Fibroblast of lung (primary cell): ENCODE data around the gene YKT6. TPM values are rescaled to one million over a fixed set of nuclear protein-coding genes. Genes with fewer than 3 reads are reported as not detected.

ENCODE experiments used
- DNase-seq, 2 donors: peaks; one replicate each; pipeline versions ENCODE4 v3.0.0 to v3.0.0-alpha.2; 2010; ENCODE audit warnings: low read depth in 2 of 2
- H2AFZ ChIP-seq: 2 replicates; pipeline ENCODE4 v1.5.1; 2012; ENCODE audit warnings: low read length, control low read depth, inconsistent platforms
- H3K27ac ChIP-seq: 2 replicates; pipeline ENCODE4 v1.5.1; 2011; ENCODE audit warnings: low read length, control low read depth; ENCODE audit not compliant: insufficient read depth
- H3K27me3 ChIP-seq: 2 replicates; pipeline ENCODE4 v1.5.1; 2011; ENCODE audit warnings: mild to moderate bottlenecking, low read length; ENCODE audit not compliant: control insufficient read depth, insufficient read depth
- H3K36me3 ChIP-seq: 2 replicates; pipeline ENCODE4 v1.5.1; 2011; ENCODE audit warnings: low read length; ENCODE audit not compliant: control insufficient read depth, insufficient read depth
- H3K4me1 ChIP-seq: 2 replicates; pipeline ENCODE4 v1.5.1; 2011; ENCODE audit warnings: low read length; ENCODE audit not compliant: control insufficient read depth, insufficient read depth; ENCODE audit errors: extremely low read depth
- H3K4me2 ChIP-seq: 2 replicates; pipeline ENCODE4 v1.5.1; 2011; ENCODE audit warnings: low read length, control low read depth; ENCODE audit not compliant: insufficient read depth; ENCODE audit errors: extremely low read depth
- H3K4me3 ChIP-seq, 4 experiments: fragments of 200-600 bp in 1 of 4; sonication (generic) in 1 of 4; replicated peaks in 1 of 4; 2 replicates each; pipeline ENCODE4 v1.5.1; 2011 to 2016; ENCODE audit warnings: low read length in 4 of 4, low read depth in 3 of 4, mild to moderate bottlenecking in 3 of 4, control low read depth in 2 of 4, inconsistent platforms in 1 of 4, mixed read lengths in 1 of 4; ENCODE audit not compliant: insufficient read depth in 1 of 4; ENCODE audit errors: control extremely low read depth in 1 of 4
- H3K79me2 ChIP-seq: 2 replicates; pipeline ENCODE4 v1.5.1; 2012; ENCODE audit warnings: mild to moderate bottlenecking, low read length, inconsistent platforms; ENCODE audit not compliant: control insufficient read depth, insufficient read depth
- H3K9ac ChIP-seq: 2 replicates; pipeline ENCODE4 v1.5.1; 2011; ENCODE audit warnings: mild to moderate bottlenecking, low read length, control low read depth; ENCODE audit not compliant: insufficient read depth
- H3K9me3 ChIP-seq: 2 replicates; pipeline ENCODE4 v1.5.1; 2012; ENCODE audit warnings: low read depth, low read length; ENCODE audit not compliant: control insufficient read depth, insufficient read depth
- H4K20me1 ChIP-seq: 2 replicates; pipeline ENCODE4 v1.5.1; 2011; ENCODE audit warnings: low read length; ENCODE audit not compliant: control insufficient read depth, insufficient read depth; ENCODE audit errors: extremely low read depth
- CTCF ChIP-seq, 2 donors: IDR thresholded peaks in 1 of 2; conservative IDR thresholded peaks in 1 of 2; 1 replicate in 1 of 2; 2 replicates in 1 of 2; pipeline ENCODE4 v1.5.1; 2011 to 2012; ENCODE audit warnings: low read length in 2 of 2, control low read depth in 1 of 2, inconsistent platforms in 1 of 2, low read depth in 1 of 2, mild to moderate bottlenecking in 1 of 2
- EZH2 ChIP-seq: IDR thresholded peaks from 2 replicates; pipeline ENCODE4 v1.5.1; 2012; ENCODE audit warnings: low read length, control low read depth, mild to moderate bottlenecking; ENCODE audit errors: missing control alignments
- polyA plus RNA-seq, 2 donors: library from polyadenylated mRNA; depleted of rRNA in 1 of 2; stranded (reverse) in 1 of 2; unstranded in 1 of 2; fragments of >200 nt; gene quantifications; 2 replicates each; pipeline ENCODE4 v1.2.1, GENCODE V29; 2011 to 2012; ENCODE audit warnings: missing spikeins in 1 of 2
- total RNA-seq: library from RNA; depleted of rRNA; stranded (reverse); fragments of >200 nt; gene quantifications from 2 replicates; pipeline ENCODE4 v1.2.1, GENCODE V29; 2014

The YKT6 gene
- total and polyA plus RNA-seq, 2 donors (not counting 1 experiment from before 2014, with no cell fraction given): 90.0 to 99.0 TPM

- Histone ChIP-seq H3K79me2 (no peaks in the 10 kb centered on the region), H4K20me1 (no peaks in the 10 kb centered on the region), H3K27ac (no peak overlapping the region), H2AFZ (no peak overlapping the region), H3K4me2 (no peak overlapping the region), H3K9ac (no peak overlapping the region), H3K36me3 (no peaks in the 10 kb centered on the region), H3K9me3 (no peaks in the 10 kb centered on the region), H3K27me3 (peaks cover 6% of the 10 kb centered on the region), H3K4me1 (no peaks in the 10 kb centered on the region), H3K4me3 (no peak overlapping the region)
- TF ChIP-seq EZH2 (no peak), CTCF (conservative IDR thresholded peaks at IDR 0.05 in 1 of 2, IDR thresholded peaks at IDR 0.05 in 1 of 2; ENCODE audit: low read depth in 1 of 2, low read length in 2 of 2) (no peak)
- no peak for DNase-seq
Measured at GRCh38 chr7:44156453-44157010, 44.2 kb upstream of the YKT6 start.

GRCh38 chr7:44157116-44158080, 43.4 kb upstream of the YKT6 start:
- H3K79me2 ChIP-seq: no peaks in the 10 kb centered on the region
- H3K4me1 ChIP-seq: no peaks in the 10 kb centered on the region
- H3K36me3 ChIP-seq: no peaks in the 10 kb centered on the region
- peaks cover 6% of the 10 kb centered on the region for H3K27me3 ChIP-seq
- no peak for DNase-seq
- H2AFZ ChIP-seq: no peak overlapping the region
- no peaks in the 10 kb centered on the region for H3K9me3 ChIP-seq
- no peak overlapping the region for H3K4me3 ChIP-seq
- no peak overlapping the region for H3K27ac ChIP-seq
- H3K4me2 ChIP-seq: no peak overlapping the region
- no peak overlapping the region for H3K9ac ChIP-seq
- no peaks in the 10 kb centered on the region for H4K20me1 ChIP-seq
- TF ChIP-seq CTCF (conservative IDR thresholded peaks at IDR 0.05 in 1 of 2, IDR thresholded peaks at IDR 0.05 in 1 of 2; ENCODE audit: low read depth in 1 of 2, low read length in 2 of 2): no peak
- no peak for TF ChIP-seq EZH2

GRCh38 chr7:44158096-44158872, 42.5 kb upstream of the YKT6 start:
- H3K4me3 ChIP-seq: no peak overlapping the region
- H3K9me3 ChIP-seq: no peaks in the 10 kb centered on the region
- peaks cover 9% of the 10 kb centered on the region for H3K27me3 ChIP-seq
- H3K4me1 ChIP-seq: peaks cover 3% of the 10 kb centered on the region
- no peaks in the 10 kb centered on the region for H4K20me1 ChIP-seq
- no peak overlapping the region for H3K27ac ChIP-seq
- H3K79me2 ChIP-seq: no peaks in the 10 kb centered on the region
- H3K9ac ChIP-seq: no peak overlapping the region
- no peaks in the 10 kb centered on the region for H3K36me3 ChIP-seq
- TF ChIP-seq EZH2 (no peak), CTCF (conservative IDR thresholded peaks at IDR 0.05 in 1 of 2, IDR thresholded peaks at IDR 0.05 in 1 of 2; ENCODE audit: low read depth in 1 of 2, low read length in 2 of 2) (no peak)
- no peak overlapping the region for H3K4me2 ChIP-seq
- DNase-seq: no peak
- H2AFZ ChIP-seq: no peak overlapping the region
